ENCODE results near the gene NXPH3.

Gene NXPH3

GRCh38 chr17:49564638-49565037, 11.0 kb upstream of the NXPH3 start:
- TF ChIP-seq ZEB2 (tag by site-specific recombination; IDR thresholded peaks at IDR 0.05) (no peak), ZBTB17 (tag by site-specific recombination; IDR thresholded peaks at IDR 0.05) (no peak), HOXC10 (CRISPR knock-in tag; IDR thresholded peaks at IDR 0.05) (no peak), TSHZ1 (tag by site-specific recombination; IDR thresholded peaks at IDR 0.05; ENCODE audit: borderline replicate concordance) (no peak), ZBTB21 (tag by site-specific recombination; IDR thresholded peaks at IDR 0.05) (no peak), KLF10 (tag by site-specific recombination; IDR thresholded peaks at IDR 0.05) (no peak), ZNF292 (tag by site-specific recombination; IDR thresholded peaks at IDR 0.05; ENCODE audit: borderline replicate concordance, low read depth) (no peak), ZNF221 (tag by site-specific recombination; IDR thresholded peaks at IDR 0.05; ENCODE audit: borderline replicate concordance) (no peak), ZNF629 (tag by site-specific recombination; IDR thresholded peaks at IDR 0.05) (no peak), KLF8 (tag by site-specific recombination; IDR thresholded peaks at IDR 0.05) (no peak), ZNF398 (tag by site-specific recombination; IDR thresholded peaks at IDR 0.05) (no peak), ZNF837 (tag by site-specific recombination; IDR thresholded peaks at IDR 0.05) (no peak), ZNF623 (tag by site-specific recombination; IDR thresholded peaks at IDR 0.05) (no peak), ZNF843 (tag by site-specific recombination; IDR thresholded peaks at IDR 0.05) (no peak), ZFHX2 (tag by site-specific recombination; conservative IDR thresholded peaks at IDR 0.05) (no peak), ZBTB26 (tag by site-specific recombination; optimal IDR thresholded peaks at IDR 0.05) (no peak), ZNF140 (tag by site-specific recombination; IDR thresholded peaks at IDR 0.05) (no peak), ELK4 (IDR thresholded peaks at IDR 0.05; ENCODE audit: borderline replicate concordance, low read depth, low read length) (no peak)
- Histone ChIP-seq H3K27ac (ENCODE audit: extremely low read depth, low read depth, low read length) (no peak overlapping the region), H3K9me3 (ENCODE audit: control insufficient read depth, insufficient read depth, low read depth, low read length) (no peaks in the 10 kb centered on the region), H3K4me1 (ENCODE audit: control insufficient read depth, insufficient read depth, low read length) (peaks cover 3% of the 10 kb centered on the region; the same call in 1 of the 2 replicates), H3K36me3 (ENCODE audit: control insufficient read depth in 2 of 2, insufficient read depth in 1 of 2, low read length in 2 of 2) (no peaks in the 10 kb centered on the region), H3K4me3 (ENCODE audit: low read depth, low read length) (no peak overlapping the region)
- ChIA-PET POLR2A (no interaction called here), CTCF (interaction anchor here (0.6 to 4.7 kb wide), 11 partner anchors 8 to 589 kb away, joined by 3 to 93 read pairs (median 5); partner anchors contain the start of gene DLX3)

GRCh38 chr17:49565948-49566491, 9.7 kb upstream of the NXPH3 start:
- POLR2A ChIA-PET, result interaction anchor here (0.6 kb wide), 1 partner anchor 586 kb away, joined by 3 read pairs; no protein-coding TSS in a partner anchor
- peak; percentile 55 for TF ChIP-seq SP7 (tag by site-specific recombination; IDR thresholded peaks at IDR 0.05)
- TF ChIP-seq ZNF596 (tag by site-specific recombination; IDR thresholded peaks at IDR 0.05), result no peak
- peak; percentile 13; the same call in 1 of the 2 replicates for TF ChIP-seq KLF8 (tag by site-specific recombination; IDR thresholded peaks at IDR 0.05)
- TF ChIP-seq ZNF280D (tag by site-specific recombination; IDR thresholded peaks at IDR 0.05), result no peak
- peak; percentile 66 for TF ChIP-seq ZNF398 (tag by site-specific recombination; IDR thresholded peaks at IDR 0.05)
- TF ChIP-seq ZNF155 (tag by site-specific recombination; IDR thresholded peaks at IDR 0.05), result no peak

More at GRCh38 chr17:49565948-49566491, 9.7 kb upstream of the NXPH3 start:
- Histone ChIP-seq H3K27ac (ENCODE audit: extremely low read depth, low read depth, low read length) (no peak overlapping the region), H3K36me3 (ENCODE audit: control insufficient read depth in 2 of 2, insufficient read depth in 1 of 2, low read length in 2 of 2) (no peaks in the 10 kb centered on the region), H3K4me1 (ENCODE audit: control insufficient read depth, insufficient read depth, low read length) (peaks cover 3% of the 10 kb centered on the region; the same call in 1 of the 2 replicates), H3K9me3 (ENCODE audit: control insufficient read depth, insufficient read depth, low read depth, low read length) (no peaks in the 10 kb centered on the region), H3K4me3 (ENCODE audit: low read depth, low read length) (no peak overlapping the region)
- CTCF ChIA-PET, result interaction anchor here (0.5 to 7.6 kb wide), 20 partner anchors 8 to 434 kb away, joined by 3 to 114 read pairs (median 4); partner anchors contain the start of genes DLX3 and SPOP
